Left lung (tissue), 10 donors: ENCODE results near the gene PTGDS. TPM values are rescaled to one million over a fixed set of nuclear protein-coding genes. Genes with fewer than 3 reads are reported as not detected.

Experiments used
- ATAC-seq: fragments of 200-7000 bp; cut with Tn5 transposase; one replicate; pipeline ENCODE4 v1.9.1; 2020; ENCODE audit warnings: moderate library complexity
- DNase-seq, 4 donors: peaks; one replicate each; pipeline ENCODE4 v3.0.0-alpha.2; 2013 to 2020
- H3K27ac ChIP-seq, 2 donors: fragments of 200-600 bp; sonication (generic) in 1 of 2; one replicate each; pipeline versions ENCODE4 v1.5.0 to v1.8.0; 2020 to 2021
- H3K27me3 ChIP-seq, 2 donors: fragments of 200-600 bp; sonication (generic) in 1 of 2; one replicate each; pipeline versions ENCODE4 v1.5.0 to v1.8.0; 2020 to 2021
- H3K36me3 ChIP-seq, 2 donors: fragments of 200-600 bp; sonication (generic) in 1 of 2; one replicate each; pipeline versions ENCODE4 v1.5.0 to v1.8.0; 2020 to 2021
- H3K4me1 ChIP-seq, 2 donors: fragments of 200-600 bp; one replicate each; pipeline ENCODE4 v1.8.0; 2021
- H3K4me3 ChIP-seq, 2 donors: fragments of 200-600 bp; sonication (generic) in 1 of 2; one replicate each; pipeline versions ENCODE4 v1.5.0 to v1.8.0; 2020 to 2021; ENCODE audit warnings: mild to moderate bottlenecking in 1 of 2
- H3K9me3 ChIP-seq, 2 donors: fragments of 200-600 bp; sonication (generic) in 1 of 2; one replicate each; pipeline versions ENCODE4 v1.5.0 to v1.8.0; 2020 to 2021
- CTCF ChIP-seq, 2 donors: fragments of 200-600 bp; sonication (generic) in 1 of 2; IDR thresholded peaks; one replicate each; pipeline versions ENCODE4 v1.5.0 to v1.8.0; 2021; ENCODE audit warnings: antibody characterized with exemption in 2 of 2
- intact Hi-C, 2 donors: fragments of 100-400 bp; cut with DNase I; formaldehyde crosslinking; loops; one replicate each; pipeline versions ENCODE4 v1.11.2 to v1.14.2; 2022
- polyA plus RNA-seq, 6 donors: library from polyadenylated mRNA; unstranded; fragments of 120-200 nt; gene quantifications; one replicate each; pipeline ENCODE4 v1.2.1, GENCODE V29; 2013; ENCODE audit not compliant: insufficient read length in 6 of 6
- total RNA-seq, 2 donors: library from RNA; stranded (reverse); fragmentation: NEBNext Ultra II Directional; extraction: Animal tissue kit (Norgen Biotek cat#: 25700); gene quantifications; one replicate each; pipeline ENCODE4 v1.2.1, GENCODE V29; 2021
- donor health status: DM: no; HTN: yes; CAD: no.
- donor health status: DM: no; HTN: no; CAD: no.

Gene PTGDS
- total and polyA plus RNA-seq, 8 donors, result 23.7 to 137 (median 37.7) TPM

GRCh38 chr9:136973618-136974617 is 3.4 kb upstream of the PTGDS start:
- intact Hi-C loops, result no loop called here
- DNase-seq (no peak), ATAC-seq (no peak)
- no peaks in the 10 kb centered on the region for H3K9me3 ChIP-seq
- H3K27me3 ChIP-seq, result peaks cover 0 to 27% of the 10 kb centered on the region in 2 donors
- no peak for TF ChIP-seq CTCF (IDR thresholded peaks at IDR 0.05)
- H3K4me3 ChIP-seq, result no peak overlapping the region
- peaks cover 17 to 44% of the 10 kb centered on the region in 2 donors for H3K4me1 ChIP-seq
- H3K27ac ChIP-seq, result peak overlapping the region in 1 of 2 donors; percentile 43
- no peaks in the 10 kb centered on the region for H3K36me3 ChIP-seq

GRCh38 chr9:136974817-136975535 is 2.3 kb upstream of the PTGDS start:
- Histone ChIP-seq H3K4me3 (no peak overlapping the region), H3K27ac (peak overlapping the region; percentile 59 to 63), H3K9me3 (no peaks in the 10 kb centered on the region), H3K27me3 (peaks cover 0 to 30% of the 10 kb centered on the region in 2 donors), H3K36me3 (no peaks in the 10 kb centered on the region), H3K4me1 (peaks cover 17 to 44% of the 10 kb centered on the region in 2 donors)
- DNase-seq (no peak), ATAC-seq (peak; percentile 4)
- intact Hi-C loops, result no loop called here
- no peak for TF ChIP-seq CTCF (IDR thresholded peaks at IDR 0.05)

GRCh38 chr9:136975644-136976043 is 1.7 kb upstream of the PTGDS start:
- Histone ChIP-seq H3K36me3 (no peaks in the 10 kb centered on the region), H3K27ac (peak overlapping the region; percentile 59 to 63), H3K9me3 (no peaks in the 10 kb centered on the region), H3K4me3 (no peak overlapping the region), H3K27me3 (peaks cover 0 to 30% of the 10 kb centered on the region in 2 donors), H3K4me1 (peaks cover 17 to 44% of the 10 kb centered on the region in 2 donors)
- no peak for DNase-seq
- peak in 1 of 2 donors; percentile 32 for TF ChIP-seq CTCF (IDR thresholded peaks at IDR 0.05)
- intact Hi-C loops, result no loop called here
- peak; percentile 4 for ATAC-seq

- peaks cover 17 to 50% of the 10 kb centered on the region in 2 donors for H3K4me1 ChIP-seq
These were observed 357 bp downstream of the PTGDS start for GRCh38 chr9:136977649-136978072.

More at GRCh38 chr9:136977649-136978072, 357 bp downstream of the PTGDS start:
- H3K27ac ChIP-seq, result peak overlapping the region; percentile 65 to 66
- H3K9me3 ChIP-seq, result no peaks in the 10 kb centered on the region
- no peak for TF ChIP-seq CTCF (IDR thresholded peaks at IDR 0.05)
- H3K4me3 ChIP-seq, result peak overlapping the region; percentile 31 to 40
- ATAC-seq (no peak), DNase-seq (no peak)
- H3K36me3 ChIP-seq, result no peaks in the 10 kb centered on the region
- H3K27me3 ChIP-seq, result peaks cover 0 to 34% of the 10 kb centered on the region in 2 donors
- intact Hi-C loops, result no loop called here
